Right renal cortex interstitium (tissue), 3 donors: ENCODE data around the gene SEMA5A. TPM values are rescaled to one million over a fixed set of nuclear protein-coding genes. Genes with fewer than 3 reads are reported as not detected.
A peak's percentile ranks its signal among the peaks of the same experiment; 100 is the strongest.

ENCODE experiments used
- DNase-seq, 3 donors: peaks; one replicate each; pipeline ENCODE4 v3.0.0-alpha.2; 2013; ENCODE audit warnings: low read depth in 3 of 3, low spot score in 2 of 3
- polyA plus RNA-seq, 3 donors: library from polyadenylated mRNA; unstranded; fragments of 120-200 nt; gene quantifications; one replicate each; pipeline ENCODE4 v1.2.1, GENCODE V29; 2013; ENCODE audit not compliant: insufficient read length in 3 of 3

The SEMA5A gene
- polyA plus RNA-seq, 3 donors, result 40.3 to 44.9 (median 40.9) TPM

- DNase-seq, result no peak
These were observed 1.5 kb upstream of the SEMA5A start for GRCh38 chr5:9547122-9547947.

- DNase-seq, result no peak
These were observed 511 bp downstream of the SEMA5A start for GRCh38 chr5:9545136-9545991.

DNA sequence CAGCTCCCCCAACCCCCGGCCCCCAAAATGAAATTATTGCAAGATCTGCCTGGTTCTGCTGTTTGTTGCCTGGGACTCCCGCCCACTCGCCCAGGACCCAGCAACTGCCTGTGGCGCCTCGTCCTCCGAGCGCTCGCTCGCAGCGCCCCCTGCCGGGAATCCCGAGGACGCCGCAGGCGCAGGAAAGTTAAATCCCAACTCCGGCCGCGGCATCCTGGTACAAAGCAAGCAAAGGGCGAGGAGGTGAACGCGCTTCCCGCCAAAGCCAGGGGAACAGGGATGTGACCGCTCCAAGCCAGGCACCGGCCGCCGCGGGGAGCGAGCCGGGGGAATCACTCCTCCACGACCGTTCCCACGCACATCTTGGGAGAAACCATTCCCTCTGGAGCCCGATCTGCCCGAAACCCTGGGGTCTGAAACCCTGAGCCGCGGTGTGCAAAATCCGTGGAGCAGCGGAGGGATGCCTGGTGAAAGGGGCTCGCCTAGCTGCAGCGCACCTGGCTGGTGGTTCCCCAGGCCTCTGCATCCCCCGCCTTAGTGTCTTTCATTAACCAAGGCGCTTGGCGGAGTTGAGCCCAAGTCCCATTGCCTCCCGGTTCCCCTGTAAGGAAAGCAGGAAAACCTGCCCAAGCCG, 1.3 kb downstream of the SEMA5A start:
- DNase-seq, result peak in 1 of 3 donors; percentile 76

GRCh38 chr5:9544056-9544455, 1.8 kb downstream of the SEMA5A start:
- no peak for DNase-seq

- no peak for DNase-seq
These were observed 2.5 kb downstream of the SEMA5A start for GRCh38 chr5:9543311-9543920.

- no peak for DNase-seq
These were observed 5.1 kb downstream of the SEMA5A start for GRCh38 chr5:9540791-9541190.

DNA sequence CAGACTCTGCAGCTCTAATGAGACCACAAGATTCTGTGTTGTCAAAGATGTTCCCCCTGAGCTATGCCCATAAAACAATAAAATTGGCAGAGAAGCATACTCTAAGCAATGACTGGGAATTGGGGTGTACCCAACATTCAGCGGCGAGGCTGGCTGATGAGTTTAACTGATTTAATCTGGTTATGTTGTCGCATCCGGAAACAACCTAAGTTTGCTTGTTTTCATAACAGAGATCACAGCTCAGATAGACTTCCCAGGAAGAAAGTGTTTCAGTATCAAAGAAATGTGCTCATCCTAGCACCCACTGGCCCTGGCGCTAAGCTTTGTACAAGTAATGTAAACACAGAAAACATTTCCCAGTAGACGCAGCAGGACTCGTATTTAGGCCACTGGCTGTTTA, 7.4 kb downstream of the SEMA5A start:
- no peak for DNase-seq

DNA sequence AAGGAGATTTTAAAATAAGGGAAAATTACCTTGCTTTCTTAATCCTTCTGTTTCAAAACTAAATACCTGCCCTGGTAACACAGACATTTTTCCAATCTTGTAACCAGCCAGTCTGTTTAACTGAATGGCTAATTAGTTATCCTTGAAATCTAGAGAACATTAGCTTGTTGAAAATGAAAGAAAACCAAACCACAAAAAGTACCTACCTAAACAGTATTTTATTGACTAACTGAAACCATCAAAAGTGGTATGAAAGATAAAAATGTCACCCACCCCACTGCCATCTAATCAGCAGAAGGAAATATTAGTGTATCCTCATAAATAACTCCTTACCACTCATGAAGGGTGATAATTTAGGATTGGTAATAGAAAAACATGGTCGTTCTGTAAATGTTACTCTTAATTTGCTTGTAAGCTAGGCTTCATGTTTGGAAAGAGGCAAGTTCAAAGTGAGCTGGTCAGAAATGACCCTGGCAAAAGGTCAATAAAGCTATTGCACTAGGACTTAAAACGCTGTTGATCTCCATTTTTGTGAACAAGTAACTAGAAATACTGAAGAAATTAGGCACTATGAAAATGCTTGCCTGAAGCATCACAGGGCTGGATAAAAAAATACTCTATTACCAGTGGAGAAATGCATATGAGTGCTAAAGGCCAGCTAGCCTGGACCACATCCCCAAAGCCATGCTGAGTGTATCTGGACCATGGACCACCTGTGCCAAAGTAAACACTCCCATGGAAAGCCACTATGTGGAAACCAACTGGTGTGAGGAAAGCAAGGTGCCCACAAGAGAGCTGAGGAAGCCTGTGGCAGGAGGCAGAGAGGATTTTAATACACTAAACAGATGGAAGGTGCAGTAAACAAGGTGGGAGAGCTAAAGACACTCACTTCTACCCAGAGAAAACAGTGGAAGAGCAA, 8.4 kb downstream of the SEMA5A start:
- DNase-seq, result no peak

DNA sequence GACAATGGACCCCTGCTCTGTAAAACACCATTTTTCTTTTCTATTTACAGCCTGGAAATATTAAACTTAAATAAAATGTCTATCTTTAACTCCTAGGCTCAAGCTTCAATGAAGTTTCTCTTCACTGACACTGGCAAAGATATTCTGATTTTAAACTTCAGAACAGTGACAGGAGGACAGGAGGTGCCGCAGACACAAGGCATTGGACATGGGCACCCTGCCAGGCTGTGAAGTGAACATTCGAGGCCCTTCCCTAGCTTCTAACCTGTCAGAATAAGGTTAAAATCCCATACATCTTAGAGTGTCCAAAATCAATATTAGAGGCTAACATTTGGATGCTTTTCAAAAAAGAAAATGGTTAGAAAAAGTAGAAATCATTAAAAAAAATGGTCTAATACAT, 9.2 kb downstream of the SEMA5A start:
- DNase-seq, result no peak

DNA sequence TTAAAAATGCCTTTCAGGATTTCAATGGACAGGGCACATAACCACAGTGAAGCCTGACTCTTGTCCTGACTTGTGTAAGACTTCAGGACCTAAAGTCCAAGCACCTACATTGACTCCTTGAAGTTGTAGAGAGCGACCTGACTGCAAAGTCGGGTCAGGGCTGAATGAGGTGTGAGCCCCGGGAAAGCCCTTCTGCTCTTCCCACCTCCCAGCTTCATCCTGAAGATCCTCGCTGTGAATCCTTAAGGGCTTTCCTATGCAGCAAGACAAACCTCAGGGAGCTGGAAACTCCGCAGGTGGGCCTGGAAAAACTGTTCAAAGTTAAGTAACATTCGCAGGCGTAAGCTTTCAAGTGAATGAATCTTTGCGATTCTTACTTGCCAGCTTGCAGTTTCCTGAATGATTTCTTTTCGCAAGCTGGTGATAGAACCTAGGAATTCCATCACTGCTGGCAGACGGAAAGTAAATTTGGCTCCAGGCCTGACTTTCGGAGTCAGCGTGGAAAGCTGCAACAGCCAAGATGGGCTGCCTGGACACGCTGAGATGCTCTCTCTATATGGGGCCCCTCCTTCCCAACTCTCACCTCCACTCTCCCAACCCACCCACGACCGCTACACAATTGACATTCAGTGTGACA, 10.9 kb downstream of the SEMA5A start:
- no peak for DNase-seq

- no peak for DNase-seq
These were observed 12.1 kb downstream of the SEMA5A start for GRCh38 chr5:9533562-9534364.

DNA sequence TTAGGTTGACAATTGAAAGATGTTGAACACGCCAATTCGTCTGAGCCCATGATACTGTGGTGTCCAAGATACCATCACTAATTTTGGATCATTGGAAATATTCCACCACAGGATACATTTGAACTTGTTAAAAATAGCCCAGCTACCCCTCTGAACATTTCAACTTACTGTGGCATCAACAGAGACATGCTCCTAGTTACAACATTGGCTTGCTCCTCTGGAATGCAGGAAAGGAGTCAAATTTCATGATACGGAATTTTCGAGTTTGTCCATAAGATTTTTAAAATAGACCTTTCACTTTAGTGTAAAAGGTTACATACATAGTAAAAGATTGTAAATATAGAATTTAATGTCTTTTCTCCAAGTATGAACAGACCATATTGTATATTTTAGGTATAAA, 12.8 kb downstream of the SEMA5A start:
- no peak for DNase-seq

DNA sequence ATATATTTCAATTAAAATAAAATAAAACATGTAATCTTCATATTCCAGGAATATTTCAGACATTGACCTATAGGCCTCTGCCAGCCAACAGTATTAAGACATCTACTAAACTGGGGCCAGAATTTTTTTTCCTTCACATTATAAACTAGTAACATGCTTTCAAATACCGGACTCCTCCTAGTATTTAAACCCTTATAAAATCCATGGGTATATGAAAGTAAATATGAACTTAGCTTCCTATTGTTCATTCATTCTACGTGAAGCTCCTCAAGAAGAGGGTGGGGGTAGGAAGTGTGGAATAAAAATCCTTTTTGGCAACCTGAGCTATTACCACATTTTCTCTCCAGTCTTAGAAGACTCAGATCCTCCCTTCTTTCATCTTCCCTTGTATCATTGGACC, 16.4 kb downstream of the SEMA5A start:
- no peak for DNase-seq

GRCh38 chr5:9529041-9529480, 16.8 kb downstream of the SEMA5A start:
- DNase-seq, result no peak

DNA sequence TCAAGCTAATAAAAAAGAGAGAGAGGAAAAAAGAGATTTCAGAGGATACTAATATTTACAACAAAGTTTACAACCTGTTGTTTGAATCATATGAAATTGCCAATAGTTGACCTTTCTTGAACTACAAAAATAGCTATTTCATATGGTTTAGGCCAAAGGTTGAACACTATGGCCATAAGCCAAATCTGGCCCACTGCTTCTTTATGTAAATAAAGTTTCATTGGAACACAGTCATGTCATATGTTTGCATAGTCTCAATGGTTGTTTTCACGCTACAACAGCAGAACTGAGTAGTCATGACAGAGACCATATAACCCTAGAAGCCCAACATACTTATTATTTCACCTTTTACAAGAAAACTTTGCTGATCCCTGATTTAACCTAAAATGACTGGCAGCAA, 20.9 kb downstream of the SEMA5A start:
- no peak for DNase-seq

DNA sequence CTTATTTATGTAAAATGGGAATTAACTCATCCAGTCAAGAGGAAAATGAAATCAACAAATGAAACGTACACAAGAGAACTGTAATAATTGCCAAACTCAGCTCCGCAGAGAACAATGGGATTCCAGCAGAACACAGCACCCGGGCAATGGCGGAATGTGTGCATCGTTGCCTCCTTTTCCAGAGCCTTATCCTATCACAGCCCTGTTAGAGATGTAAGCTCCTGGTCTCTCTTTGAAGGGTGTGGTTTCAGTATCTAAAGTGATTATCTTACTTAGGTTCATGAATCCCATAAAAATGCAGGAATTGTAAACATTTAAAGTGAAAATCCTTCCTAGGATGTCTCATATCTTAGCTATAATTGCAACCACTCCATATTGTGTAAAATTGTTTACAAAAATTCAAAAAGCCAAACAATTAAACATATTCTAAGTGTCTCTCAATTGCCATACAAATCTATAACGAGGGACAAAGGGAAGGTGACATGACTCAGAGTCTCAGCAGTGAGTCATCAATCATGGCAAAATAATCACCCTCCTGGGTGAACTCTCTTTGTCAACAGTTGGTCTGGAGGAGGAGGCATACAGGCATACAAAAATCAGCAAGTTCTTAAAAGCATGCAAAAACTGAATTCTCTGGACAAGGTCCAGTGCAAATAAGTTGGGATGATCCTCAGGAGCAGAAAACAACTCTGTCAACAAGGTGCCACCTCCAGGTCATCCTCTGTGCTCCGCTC, 22.6 kb downstream of the SEMA5A start:
- DNase-seq, result no peak

DNA sequence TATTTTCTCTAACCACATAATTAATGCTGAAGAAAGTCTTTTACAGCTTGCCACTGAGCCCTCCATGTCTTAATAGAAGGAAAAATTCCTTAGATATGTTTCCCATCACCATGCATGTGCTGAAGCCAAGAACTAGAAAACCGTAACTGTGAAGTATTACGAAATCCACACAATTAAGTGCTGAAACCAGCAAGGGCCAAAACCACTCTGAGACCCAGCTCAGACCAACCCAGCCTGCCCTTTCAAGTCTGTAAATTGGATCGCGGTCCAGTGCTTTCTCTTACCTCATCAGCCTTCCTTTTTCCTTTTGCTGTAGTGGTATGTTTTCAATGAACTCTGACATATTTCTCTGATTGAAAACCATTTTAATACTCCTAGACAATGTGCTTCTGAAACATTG, 26.3 kb downstream of the SEMA5A start:
- no peak for DNase-seq

DNA sequence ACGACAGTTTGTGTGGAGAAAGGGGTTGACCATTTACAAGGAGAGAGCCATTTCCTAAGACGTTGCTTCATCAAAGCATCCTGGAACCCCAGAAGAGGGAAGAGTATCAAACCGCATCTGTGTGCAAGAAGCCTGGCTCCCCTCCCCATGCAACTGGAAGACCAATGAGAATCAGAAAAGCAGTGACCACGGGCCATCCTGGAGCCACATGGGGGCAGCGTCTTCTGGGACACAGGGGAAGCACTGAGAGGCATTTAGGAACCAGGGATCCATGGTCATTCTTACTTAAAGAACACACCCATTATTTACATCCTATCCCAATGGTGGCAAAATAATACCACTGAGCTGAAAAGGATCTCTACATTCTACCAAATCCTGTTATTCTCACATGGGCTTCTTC, 29.3 kb downstream of the SEMA5A start:
- no peak for DNase-seq
